HG02973 (cell line): Measurements from ENCODE around the gene RIPOR2.
A peak's percentile ranks its signal among the peaks of the same experiment; 100 is the strongest.
"Not testable (repeated sequence)": the region's sequence is repeated elsewhere in the genome, so short reads cannot be mapped to it uniquely, and the experiment has no call there.

Experiments
- ATAC-seq: cut with Tn5 transposase; IDR thresholded peaks from one replicate; pipeline ENCODE4 v1.9.1; 2021; ENCODE audit warnings: moderate library complexity; ENCODE audit not compliant: unreplicated experiment

The RIPOR2 gene

DNA sequence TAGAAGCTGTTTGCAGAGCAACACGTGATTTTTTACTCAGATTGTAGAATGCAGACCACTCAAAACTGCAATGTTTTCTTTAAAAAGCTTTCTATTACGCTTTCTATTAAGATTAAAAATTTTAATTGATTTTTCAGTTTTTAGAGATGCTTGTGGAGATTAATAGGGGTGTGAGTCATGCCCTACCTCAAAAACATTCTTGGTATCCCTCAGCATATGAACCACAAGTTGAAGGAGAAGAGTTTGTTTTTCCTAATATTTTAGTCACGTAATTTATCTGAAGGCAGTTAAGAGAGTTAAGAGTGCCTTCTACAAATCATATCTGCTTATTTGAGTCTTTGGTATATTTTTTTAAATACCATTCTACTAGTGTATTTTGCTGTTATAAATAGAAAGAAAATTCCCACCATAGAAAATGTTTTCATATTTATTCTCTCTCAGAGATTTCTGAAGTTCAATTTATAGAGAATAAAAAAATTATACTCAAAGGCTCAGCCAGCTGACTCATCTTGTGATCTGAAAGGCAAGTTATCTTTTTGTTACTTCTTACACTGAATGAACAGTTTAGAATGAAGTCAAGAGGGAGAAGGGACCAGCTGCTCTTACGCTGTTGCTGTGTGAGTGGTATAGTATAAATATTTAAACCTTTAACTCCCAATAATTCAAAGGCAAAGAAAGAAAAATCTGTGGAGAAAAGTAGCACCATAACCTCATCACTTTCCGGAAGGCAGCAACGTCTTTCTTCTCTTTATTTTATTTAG lies 7.6 kb downstream of the RIPOR2 start:
- no peak for ATAC-seq

DNA sequence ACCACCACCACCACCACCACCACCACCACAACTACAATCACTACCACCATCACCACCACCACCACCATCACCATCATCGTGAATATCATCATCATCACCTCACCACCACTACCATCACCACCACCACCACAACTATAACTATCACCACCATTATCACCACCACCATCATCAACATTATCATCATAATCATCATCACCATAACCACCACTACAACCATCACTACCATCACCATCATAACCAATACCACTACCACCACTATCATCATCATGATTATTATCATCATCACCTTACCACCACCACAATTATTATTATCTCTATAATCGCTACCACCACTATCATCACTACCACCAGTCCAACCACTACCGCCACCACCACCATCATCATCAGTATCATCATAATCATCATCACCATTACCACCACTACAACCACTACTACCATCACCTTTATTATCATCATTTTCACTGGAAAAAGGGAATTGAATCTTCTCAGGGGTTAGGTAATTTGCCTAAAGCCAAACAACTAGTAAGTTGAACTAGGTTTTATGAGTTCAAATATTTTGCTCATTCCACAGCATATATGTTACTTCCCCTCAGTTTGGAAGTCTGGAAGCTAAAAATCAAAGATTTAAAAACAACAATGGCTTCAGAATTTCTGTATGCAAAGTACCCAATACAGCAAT lies 8.3 kb downstream of the RIPOR2 start:
- ATAC-seq, result no peak

GRCh38 chr6:24926647-24927046 lies 9.1 kb downstream of the RIPOR2 start:
- not testable (repeated sequence) for ATAC-seq

DNA sequence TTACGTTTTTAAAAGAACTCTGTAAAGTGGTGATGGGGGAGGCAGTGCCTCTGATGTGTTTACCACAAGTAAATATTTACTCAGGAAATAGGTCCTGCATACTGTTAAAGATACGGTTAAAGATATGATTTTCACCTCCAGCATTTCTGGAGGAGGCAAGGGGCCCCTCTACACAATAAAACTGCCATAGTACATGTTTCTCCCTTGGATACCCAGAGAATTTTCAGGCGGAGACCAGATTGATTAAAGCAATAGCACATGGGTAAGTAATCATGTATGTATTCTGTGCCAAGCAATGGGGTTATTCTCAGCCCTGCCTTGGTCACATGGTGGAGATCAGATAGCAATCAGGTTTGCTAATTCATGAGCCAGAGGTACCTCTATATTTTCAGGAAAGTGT lies 9.6 kb downstream of the RIPOR2 start:
- ATAC-seq, result no peak

GRCh38 chr6:24925661-24926060 lies 10.1 kb downstream of the RIPOR2 start:
- no peak for ATAC-seq

DNA sequence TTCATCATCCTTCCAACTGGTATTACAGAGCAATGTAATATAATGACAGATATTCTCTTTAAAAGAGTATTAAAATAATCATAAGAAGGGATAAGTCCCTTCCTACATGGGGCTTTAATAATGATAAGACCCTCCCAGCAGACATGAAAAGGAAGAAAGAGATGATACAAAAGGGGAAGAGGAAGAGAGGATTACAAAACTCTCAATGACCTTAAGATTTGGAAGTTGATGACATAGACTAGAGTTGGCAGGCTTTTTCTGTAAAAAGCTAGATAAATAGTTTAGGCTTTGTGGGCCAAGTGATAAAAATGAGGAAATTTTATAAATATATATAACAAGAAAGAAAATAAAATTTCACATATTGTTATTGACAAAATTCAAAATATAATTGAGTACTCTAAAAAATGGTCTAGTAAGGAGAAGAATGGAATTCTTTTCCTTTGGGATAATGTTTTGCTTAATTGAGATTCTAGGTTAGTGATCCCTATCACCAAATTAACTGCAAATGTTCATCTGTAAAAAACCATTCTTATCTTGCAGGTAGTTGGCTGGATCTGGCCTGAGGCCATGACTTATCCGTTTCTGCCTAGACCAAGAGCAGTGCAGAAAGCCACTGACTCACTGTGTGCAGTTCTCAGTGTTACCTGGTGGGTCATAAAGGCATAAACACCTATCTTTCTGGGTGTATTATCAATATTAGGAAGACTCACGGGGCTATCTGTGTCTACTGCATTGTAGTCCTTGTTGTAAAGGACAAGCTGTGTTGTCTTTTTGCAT lies 11.0 kb downstream of the RIPOR2 start:
- ATAC-seq, result no peak

DNA sequence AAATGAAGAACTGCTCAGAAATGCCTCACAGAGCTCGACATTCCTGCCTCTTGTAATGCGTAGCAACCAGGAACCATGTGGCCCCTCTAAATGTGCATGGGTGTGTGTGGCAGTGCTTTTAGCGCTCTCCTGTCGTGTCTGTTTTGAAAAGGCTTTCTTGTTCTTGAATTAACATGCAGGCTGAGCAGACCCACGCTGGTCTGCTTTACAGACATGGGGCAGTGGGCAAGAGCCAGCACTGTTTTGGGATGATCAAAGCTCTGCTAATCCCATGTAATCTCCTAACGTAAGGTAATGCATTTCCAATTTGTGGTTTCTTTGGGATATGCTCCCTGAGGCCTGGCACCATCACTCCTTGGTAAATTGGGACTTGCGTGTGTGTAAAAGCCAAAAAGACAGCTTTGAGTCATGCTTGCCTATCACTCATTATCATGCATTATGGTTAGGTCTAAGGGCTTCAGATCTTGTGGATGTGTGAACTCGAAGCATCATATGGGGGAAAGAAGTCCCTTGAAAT lies 11.8 kb downstream of the RIPOR2 start:
- no peak for ATAC-seq

DNA sequence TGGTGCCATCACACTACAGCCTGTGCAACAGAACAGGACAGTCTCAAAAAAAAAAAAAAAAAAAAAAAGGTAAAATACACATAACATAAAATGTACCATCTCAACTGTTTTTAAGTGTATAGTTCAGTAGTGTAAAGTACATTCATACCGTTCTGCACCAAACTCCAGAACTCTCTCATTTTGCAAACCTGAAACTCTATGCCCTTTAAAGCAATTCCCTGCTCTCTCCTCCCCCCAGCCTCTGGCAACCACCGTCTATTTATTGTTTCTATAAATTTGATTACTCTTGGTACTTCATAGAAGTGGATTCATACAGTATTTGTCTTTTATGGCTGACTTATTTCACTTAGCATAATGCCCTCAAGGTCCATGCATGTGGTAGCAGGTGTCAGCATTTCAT lies 12.9 kb downstream of the RIPOR2 start:
- no peak for ATAC-seq

GRCh38 chr6:24922170-24922569 lies 13.6 kb downstream of the RIPOR2 start:
- no peak for ATAC-seq

DNA sequence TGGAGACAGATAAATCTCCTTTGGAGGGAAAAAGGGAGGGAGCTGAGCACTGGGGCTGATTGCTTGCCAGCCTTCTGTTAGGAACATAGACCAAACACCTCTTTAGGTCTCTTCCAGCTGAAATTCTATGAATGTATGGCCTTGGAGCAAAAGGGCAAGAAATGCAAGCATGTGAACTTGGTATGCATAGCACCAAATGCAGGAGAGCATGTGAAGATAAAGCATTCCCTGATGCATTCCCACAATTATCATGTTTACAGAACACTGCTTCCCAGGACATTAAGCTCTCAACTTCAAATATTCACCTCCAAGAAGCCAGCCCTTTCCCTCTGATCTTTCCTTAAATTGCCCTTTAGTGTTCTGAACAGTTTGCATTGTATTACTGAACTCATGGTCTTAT lies 15.6 kb downstream of the RIPOR2 start:
- ATAC-seq, result no peak

- ATAC-seq, result peak; percentile 60
These were observed 16.5 kb downstream of the RIPOR2 start for GRCh38 chr6:24919056-24919892.

GRCh38 chr6:24918641-24919055 lies 17.1 kb downstream of the RIPOR2 start:
- no peak for ATAC-seq

DNA sequence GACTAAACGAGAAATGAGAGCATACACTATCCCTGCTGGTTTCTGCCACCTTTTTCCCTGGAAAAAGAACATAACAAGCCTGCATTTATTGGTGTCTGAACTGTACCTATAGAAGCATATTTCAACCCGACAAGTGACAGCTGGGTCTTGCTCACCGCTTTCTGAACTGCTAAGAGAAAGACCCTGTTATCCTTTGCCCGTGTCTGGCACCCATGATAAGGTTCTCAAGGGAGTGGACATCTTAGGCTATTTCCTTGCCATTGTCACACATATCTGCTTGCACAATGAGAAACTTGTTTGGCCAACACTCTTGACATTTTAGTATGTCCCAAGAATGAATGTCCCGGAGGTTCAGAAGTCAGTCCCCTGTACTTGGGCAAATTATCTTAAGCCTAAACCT lies 19.3 kb downstream of the RIPOR2 start:
- ATAC-seq, result no peak

- no peak for ATAC-seq
These were observed 20.1 kb downstream of the RIPOR2 start for GRCh38 chr6:24915641-24916040.

DNA sequence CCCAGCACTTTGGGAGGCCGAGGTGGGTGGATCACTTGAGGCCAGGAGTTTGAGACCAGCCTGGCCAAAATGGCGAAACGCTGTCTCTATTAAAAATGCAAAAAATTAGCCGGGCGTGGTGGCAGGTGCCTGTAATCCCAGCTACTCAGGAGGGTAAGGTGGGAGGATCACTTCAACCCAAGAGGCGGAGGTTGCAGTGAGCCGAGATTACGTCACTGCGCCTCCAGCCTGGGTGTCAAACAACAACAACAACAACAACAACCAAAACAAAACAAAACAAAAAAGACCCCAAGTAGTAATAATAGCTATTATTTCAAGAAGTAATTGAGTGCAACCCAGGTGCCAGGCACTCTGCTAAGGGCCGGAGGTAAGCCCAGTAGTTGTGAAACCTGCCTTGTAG lies 21.7 kb downstream of the RIPOR2 start:
- ATAC-seq, result not testable (repeated sequence)

GRCh38 chr6:24911796-24912382 lies 23.9 kb downstream of the RIPOR2 start:
- no peak for ATAC-seq

- ATAC-seq, result peak; percentile 28
These were observed 24.6 kb downstream of the RIPOR2 start for GRCh38 chr6:24910961-24911725.

- peak; percentile 45 for ATAC-seq
These were observed 25.3 kb downstream of the RIPOR2 start for GRCh38 chr6:24910331-24910960.
